ENCODE results near the gene C16orf92.

DNA sequence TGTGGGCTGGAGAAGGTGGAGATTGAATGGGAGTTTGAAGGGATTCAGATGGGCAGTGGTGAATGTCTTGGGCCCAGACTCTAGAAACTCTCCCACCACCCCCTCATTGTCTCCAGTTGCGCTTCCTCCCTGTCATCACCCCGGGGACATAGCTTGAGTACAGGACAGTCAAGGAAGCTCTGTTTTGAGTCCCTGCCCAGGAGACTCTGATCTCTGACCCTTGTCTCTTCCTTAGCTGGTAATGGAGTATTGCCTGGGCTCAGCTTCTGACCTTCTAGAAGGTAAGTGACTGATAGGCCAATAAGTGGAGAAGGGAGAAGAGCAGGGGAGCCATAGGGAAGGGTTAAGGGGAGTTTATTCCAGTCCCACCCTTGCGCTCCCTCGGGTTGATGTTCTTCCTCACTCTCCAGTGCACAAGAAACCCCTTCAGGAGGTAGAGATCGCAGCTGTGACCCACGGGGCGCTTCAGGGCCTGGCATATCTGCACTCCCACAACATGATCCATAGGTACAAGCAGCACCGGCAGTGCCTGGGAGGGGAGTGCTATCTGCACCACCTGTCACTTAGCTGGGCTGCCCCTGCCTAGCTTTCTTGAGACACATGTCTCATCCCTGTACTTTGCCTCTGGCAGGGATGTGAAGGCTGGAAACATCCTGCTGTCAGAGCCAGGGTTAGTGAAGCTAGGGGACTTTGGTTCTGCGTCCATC is 44.3 kb upstream of the C16orf92 start:
- no peak for TF ChIP-seq POLR2A (IDR thresholded peaks at IDR 0.05)
- TF ChIP-seq, protein P1, sequence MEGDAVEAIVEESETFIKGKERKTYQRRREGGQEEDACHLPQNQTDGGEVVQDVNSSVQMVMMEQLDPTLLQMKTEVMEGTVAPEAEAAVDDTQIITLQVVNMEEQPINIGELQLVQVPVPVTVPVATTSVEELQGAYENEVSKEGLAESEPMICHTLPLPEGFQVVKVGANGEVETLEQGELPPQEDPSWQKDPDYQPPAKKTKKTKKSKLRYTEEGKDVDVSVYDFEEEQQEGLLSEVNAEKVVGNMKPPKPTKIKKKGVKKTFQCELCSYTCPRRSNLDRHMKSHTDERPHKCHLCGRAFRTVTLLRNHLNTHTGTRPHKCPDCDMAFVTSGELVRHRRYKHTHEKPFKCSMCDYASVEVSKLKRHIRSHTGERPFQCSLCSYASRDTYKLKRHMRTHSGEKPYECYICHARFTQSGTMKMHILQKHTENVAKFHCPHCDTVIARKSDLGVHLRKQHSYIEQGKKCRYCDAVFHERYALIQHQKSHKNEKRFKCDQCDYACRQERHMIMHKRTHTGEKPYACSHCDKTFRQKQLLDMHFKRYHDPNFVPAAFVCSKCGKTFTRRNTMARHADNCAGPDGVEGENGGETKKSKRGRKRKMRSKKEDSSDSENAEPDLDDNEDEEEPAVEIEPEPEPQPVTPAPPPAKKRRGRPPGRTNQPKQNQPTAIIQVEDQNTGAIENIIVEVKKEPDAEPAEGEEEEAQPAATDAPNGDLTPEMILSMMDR (IDR thresholded peaks at IDR 0.05), result no peak
